ENCODE results near the gene PLCXD3. TPM values are rescaled to one million over a fixed set of nuclear protein-coding genes. Genes with fewer than 3 reads are reported as not detected.

The PLCXD3 gene
- total and polyA plus RNA-seq, 9 of the 15 experiments (the other 6 are each of a cell fraction or from before 2014, with no cell fraction given), result not detected

DNA sequence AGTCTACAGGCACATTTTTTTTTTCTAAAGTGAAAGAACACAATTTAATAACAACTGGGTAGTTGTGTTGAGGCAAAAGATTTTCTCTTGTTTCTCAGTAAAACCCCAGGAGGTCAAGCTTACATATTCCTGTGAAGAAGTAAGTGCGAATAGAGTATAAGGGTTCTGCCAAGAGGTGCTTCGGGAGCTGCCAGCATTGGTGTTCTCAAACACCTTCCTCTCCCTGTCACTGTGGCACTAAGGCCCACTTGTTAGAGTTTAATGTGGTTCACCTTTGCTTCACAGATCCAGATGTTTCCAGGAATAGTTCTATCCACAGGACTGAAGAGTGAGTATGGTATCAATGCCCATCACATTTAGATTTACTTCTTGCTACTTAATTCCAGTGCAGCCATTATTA lies 205.3 kb downstream of the PLCXD3 start (continued):
- TF ChIP-seq, protein P1, sequence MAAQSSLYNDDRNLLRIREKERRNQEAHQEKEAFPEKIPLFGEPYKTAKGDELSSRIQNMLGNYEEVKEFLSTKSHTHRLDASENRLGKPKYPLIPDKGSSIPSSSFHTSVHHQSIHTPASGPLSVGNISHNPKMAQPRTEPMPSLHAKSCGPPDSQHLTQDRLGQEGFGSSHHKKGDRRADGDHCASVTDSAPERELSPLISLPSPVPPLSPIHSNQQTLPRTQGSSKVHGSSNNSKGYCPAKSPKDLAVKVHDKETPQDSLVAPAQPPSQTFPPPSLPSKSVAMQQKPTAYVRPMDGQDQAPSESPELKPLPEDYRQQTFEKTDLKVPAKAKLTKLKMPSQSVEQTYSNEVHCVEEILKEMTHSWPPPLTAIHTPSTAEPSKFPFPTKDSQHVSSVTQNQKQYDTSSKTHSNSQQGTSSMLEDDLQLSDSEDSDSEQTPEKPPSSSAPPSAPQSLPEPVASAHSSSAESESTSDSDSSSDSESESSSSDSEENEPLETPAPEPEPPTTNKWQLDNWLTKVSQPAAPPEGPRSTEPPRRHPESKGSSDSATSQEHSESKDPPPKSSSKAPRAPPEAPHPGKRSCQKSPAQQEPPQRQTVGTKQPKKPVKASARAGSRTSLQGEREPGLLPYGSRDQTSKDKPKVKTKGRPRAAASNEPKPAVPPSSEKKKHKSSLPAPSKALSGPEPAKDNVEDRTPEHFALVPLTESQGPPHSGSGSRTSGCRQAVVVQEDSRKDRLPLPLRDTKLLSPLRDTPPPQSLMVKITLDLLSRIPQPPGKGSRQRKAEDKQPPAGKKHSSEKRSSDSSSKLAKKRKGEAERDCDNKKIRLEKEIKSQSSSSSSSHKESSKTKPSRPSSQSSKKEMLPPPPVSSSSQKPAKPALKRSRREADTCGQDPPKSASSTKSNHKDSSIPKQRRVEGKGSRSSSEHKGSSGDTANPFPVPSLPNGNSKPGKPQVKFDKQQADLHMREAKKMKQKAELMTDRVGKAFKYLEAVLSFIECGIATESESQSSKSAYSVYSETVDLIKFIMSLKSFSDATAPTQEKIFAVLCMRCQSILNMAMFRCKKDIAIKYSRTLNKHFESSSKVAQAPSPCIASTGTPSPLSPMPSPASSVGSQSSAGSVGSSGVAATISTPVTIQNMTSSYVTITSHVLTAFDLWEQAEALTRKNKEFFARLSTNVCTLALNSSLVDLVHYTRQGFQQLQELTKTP (IDR thresholded peaks at IDR 0.05; ENCODE audit: low read depth in 1 of 2, partially characterized antibody in 2 of 2), result no peak
- TF ChIP-seq, protein P2, sequence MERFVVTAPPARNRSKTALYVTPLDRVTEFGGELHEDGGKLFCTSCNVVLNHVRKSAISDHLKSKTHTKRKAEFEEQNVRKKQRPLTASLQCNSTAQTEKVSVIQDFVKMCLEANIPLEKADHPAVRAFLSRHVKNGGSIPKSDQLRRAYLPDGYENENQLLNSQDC (CRISPR knock-in tag; IDR thresholded peaks at IDR 0.05), result no peak

DNA sequence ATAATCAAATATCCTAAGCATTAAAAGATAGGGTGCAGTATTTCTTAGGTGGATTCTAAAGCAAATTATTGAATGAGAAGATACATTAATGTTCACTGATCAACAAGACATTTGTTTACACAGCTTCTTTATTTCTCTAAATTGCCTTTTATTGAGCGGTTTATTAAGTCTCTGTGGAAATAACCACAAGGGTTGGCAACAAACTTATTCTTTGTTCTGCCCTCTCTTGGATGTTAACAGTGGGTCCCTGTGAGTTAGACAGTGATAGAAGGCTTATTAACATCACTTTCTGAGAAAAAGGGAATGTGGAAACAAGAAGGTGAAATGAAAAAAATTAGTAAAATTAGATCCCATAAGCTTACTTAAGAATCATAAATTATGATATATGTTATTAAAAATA lies 214.3 kb downstream of the PLCXD3 start:
- no peak for ATAC-seq
- CTCF ChIA-PET (ENCODE audit: low intra/inter-chr PET ratio), result no interaction called here
- no peak for DNase-seq (ENCODE audit: extremely low read depth in 1 of 4, low spot score in 3 of 4)
- no TSS peak for BruUV-seq (replicated peaks)
- Histone ChIP-seq H3K36me3 (ENCODE audit: control insufficient read depth, insufficient read depth, low read length) (no peaks in the 10 kb centered on the region), H3K9me1 (ENCODE audit: control insufficient read depth, insufficient read depth, low read length) (no peaks in the 10 kb centered on the region), H3K27me3 (ENCODE audit: control insufficient read depth in 2 of 2, insufficient read depth in 2 of 2, low read length in 2 of 2) (no peaks in the 10 kb centered on the region), H3K9me3 (replicated peaks; ENCODE audit: control insufficient read depth, insufficient read depth, low read depth, low read length) (peaks cover 4% of the 10 kb centered on the region; the same call in 1 of the 2 replicates), H3K27ac (ENCODE audit: extremely low read depth, low read depth, low read length) (no peak overlapping the region), H2AFZ (ENCODE audit: low read depth, low read length) (no peak overlapping the region), H3K79me2 (ENCODE audit: control insufficient read depth, insufficient read depth, low read length) (no peaks in the 10 kb centered on the region), H3K4me2 (ENCODE audit: insufficient read depth, low read length) (no peak overlapping the region), H3K4me1 (replicated peaks in 1 of 2; ENCODE audit: control insufficient read depth in 2 of 2, insufficient read depth in 2 of 2, low read length in 2 of 2) (no peaks in the 10 kb centered on the region), H4K20me1 (replicated peaks; ENCODE audit: control insufficient read depth, insufficient read depth, low read length) (no peaks in the 10 kb centered on the region), H3K4me3 (no peak overlapping the region), H3K9ac (ENCODE audit: insufficient read depth in 1 of 2, low read depth in 2 of 2, low read length in 2 of 2) (no peak overlapping the region)
- POLR2A ChIA-PET, result no interaction called here
- in situ Hi-C loops (cut with MboI), result no loop called here
- TF ChIP-seq POLR3A (IDR thresholded peaks at IDR 0.05; ENCODE audit: borderline replicate concordance, extremely low read depth, insufficient read depth, insufficient read length) (no peak), ETV1 (tag; conservative IDR thresholded peaks at IDR 0.05; ENCODE audit: low read depth) (no peak)
- TF ChIP-seq, protein P3, sequence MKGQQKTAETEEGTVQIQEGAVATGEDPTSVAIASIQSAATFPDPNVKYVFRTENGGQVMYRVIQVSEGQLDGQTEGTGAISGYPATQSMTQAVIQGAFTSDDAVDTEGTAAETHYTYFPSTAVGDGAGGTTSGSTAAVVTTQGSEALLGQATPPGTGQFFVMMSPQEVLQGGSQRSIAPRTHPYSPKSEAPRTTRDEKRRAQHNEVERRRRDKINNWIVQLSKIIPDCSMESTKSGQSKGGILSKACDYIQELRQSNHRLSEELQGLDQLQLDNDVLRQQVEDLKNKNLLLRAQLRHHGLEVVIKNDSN (CRISPR knock-in tag; IDR thresholded peaks at IDR 0.05), result no peak
- WGBS (ENCODE audit: insufficient coverage, low coverage, missing lambda C conversion rate), result 0% methylated on average over 1 of the region's 1 CpG
- no peak for FAIRE-seq
- intact Hi-C loops (cut with micrococcal nuclease), result no loop called here

Data from K562 (cell line).